AG04450 (cell line): ENCODE measurements around the gene ADGRG3. TPM values are rescaled to one million over a fixed set of nuclear protein-coding genes. Genes with fewer than 3 reads are reported as not detected.
A peak's percentile ranks its signal among the peaks of the same experiment; 100 is the strongest.

ENCODE experiments used
- CTCF ChIA-PET: fragments of 300-600, 350-600 bp; formaldehyde crosslinking; extraction: SDS; loops from one replicate; lab custom pipeline; 2022; ENCODE audit warnings: antibody characterized with exemption, inconsistent platforms; lab: Charles Lee
- POLR2A ChIA-PET: fragments of 350-600 bp; formaldehyde crosslinking; extraction: SDS; loops from one replicate; lab custom pipeline; 2021; ENCODE audit warnings: antibody characterized with exemption, inconsistent platforms; lab: Yijun Ruan, JAX
- DNase-seq: peaks from one replicate; pipeline ENCODE4 v3.0.0-alpha.2; 2011; ENCODE audit warnings: low read depth, low spot score
- H3K27ac ChIP-seq: one replicate; pipeline ENCODE4 v1.5.1; 2012; ENCODE audit warnings: low read depth, low read length, control low read depth
- H3K27me3 ChIP-seq: one replicate; pipeline ENCODE4 v1.6.0; 2012; ENCODE audit warnings: low read length; ENCODE audit not compliant: control insufficient read depth, insufficient read depth
- H3K4me3 ChIP-seq: 2 replicates; pipeline ENCODE4 v1.5.1; 2011; ENCODE audit warnings: mild to moderate bottlenecking, low read depth, low read length, control low read depth
- H3K9me3 ChIP-seq: 2 replicates; pipeline ENCODE4 v1.5.1; 2012; ENCODE audit warnings: low read length; ENCODE audit not compliant: control insufficient read depth, insufficient read depth
- CTCF ChIP-seq: IDR thresholded peaks from 2 replicates; pipeline ENCODE4 v1.5.1; 2011; ENCODE audit warnings: low read depth, low read length, control low read depth, inconsistent platforms
- polyA plus RNA-seq: library from polyadenylated mRNA; depleted of rRNA; stranded (reverse); fragments of >200 nt; gene quantifications from 2 replicates; pipeline ENCODE4 v1.2.3, GENCODE V29; 2011

The ADGRG3 gene
- polyA plus RNA-seq, 1 experiment, result not detected

- Histone ChIP-seq H3K4me3 (no peak overlapping the region), H3K9me3 (no peaks in the 10 kb centered on the region), H3K27me3 (no peaks in the 10 kb centered on the region), H3K27ac (no peak overlapping the region)
- no peak for TF ChIP-seq CTCF
- ChIA-PET POLR2A (no interaction called here), CTCF (interaction anchor here (1.3 to 1.7 kb wide), 2 partner anchors 23 to 25 kb away, joined by 6 to 7 read pairs; no protein-coding TSS in a partner anchor)
- no peak for DNase-seq
Observed at GRCh38 chr16:57624806-57625500, 43.2 kb upstream of the ADGRG3 start.

DNA sequence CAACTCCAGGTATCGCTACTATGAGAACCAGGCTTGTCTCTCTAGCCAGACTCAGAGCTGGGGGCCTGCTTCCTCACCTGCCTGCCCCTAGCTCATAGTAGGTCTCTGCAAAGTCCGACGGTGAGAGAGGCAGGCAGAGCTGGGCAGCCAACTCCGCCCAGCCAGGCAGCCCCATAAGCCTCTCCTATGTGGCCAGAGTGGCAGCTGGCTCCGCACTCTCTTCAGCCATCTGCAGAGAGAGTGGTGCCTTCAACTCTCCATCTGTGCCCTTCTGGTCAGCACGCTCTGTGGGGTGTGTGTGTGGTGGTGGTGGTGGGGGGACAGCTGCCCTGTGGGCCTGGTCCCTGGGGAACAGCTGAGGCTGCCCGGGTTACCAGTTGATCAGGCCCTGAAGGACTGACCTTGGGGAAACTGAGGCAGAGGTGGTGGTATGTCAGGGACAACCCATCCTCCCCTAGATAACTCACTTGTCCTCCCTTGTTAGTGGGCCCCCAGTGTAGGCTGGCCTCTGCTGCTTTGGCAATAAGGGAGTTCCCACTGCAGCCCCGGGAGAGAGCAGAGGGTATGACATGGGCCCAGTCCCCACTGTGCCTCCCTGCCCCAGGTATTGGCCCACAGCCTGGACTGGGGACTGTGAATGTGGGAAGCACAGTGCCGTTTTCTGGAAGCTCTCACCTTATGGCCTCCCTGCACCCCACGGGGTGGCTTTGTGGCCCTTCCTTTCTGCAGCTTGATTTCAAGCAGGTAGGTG, 41.5 kb upstream of the ADGRG3 start:
- ChIA-PET CTCF (interaction anchor here (0.6 to 2.4 kb wide), 7 partner anchors 10 to 45 kb away, joined by 3 to 15 read pairs (median 3); no protein-coding TSS in a partner anchor), POLR2A (no interaction called here)
- no peak for DNase-seq
- no peaks in the 10 kb centered on the region for H3K9me3 ChIP-seq
- no peak overlapping the region for H3K4me3 ChIP-seq
- no peak overlapping the region for H3K27ac ChIP-seq
- no peak for TF ChIP-seq CTCF
- no peaks in the 10 kb centered on the region for H3K27me3 ChIP-seq

- Histone ChIP-seq H3K27me3 (no peaks in the 10 kb centered on the region), H3K4me3 (no peak overlapping the region), H3K9me3 (no peaks in the 10 kb centered on the region), H3K27ac (peak overlapping the region; percentile 84)
- TF ChIP-seq CTCF, result peak; percentile 52
- ChIA-PET POLR2A (no interaction called here), CTCF (interaction anchor here (0.6 to 2.4 kb wide), 8 partner anchors 9 to 46 kb away, joined by 3 to 15 read pairs (median 3); no protein-coding TSS in a partner anchor)
- DNase-seq, result no peak
Observed at GRCh38 chr16:57627184-57627871, 40.8 kb upstream of the ADGRG3 start.

GRCh38 chr16:57628008-57628781, 39.9 kb upstream of the ADGRG3 start, which contains the start of gene ADGRG1:
Gene ADGRG1 (plus strand): TSS chr16:57628630. CDS start chr16:57650288, 21,658 bp downstream.
- ChIA-PET POLR2A (no interaction called here), CTCF (interaction anchor here (0.6 to 2.4 kb wide), 7 partner anchors 8 to 43 kb away, joined by 3 to 15 read pairs (median 4); no protein-coding TSS in a partner anchor)
- no peak; the same call in 1 of the 2 replicates for TF ChIP-seq CTCF
- peak within 1 kb of the TSS; percentile 84 for H3K27ac ChIP-seq
- H3K9me3 ChIP-seq, result no peaks in the 10 kb centered on the region
- peak within 1 kb of the TSS; percentile 52 for H3K4me3 ChIP-seq
- H3K27me3 ChIP-seq, result no peaks in the 10 kb centered on the region
- peak; percentile 80 for DNase-seq
